ENCODE measurements around the gene ATG16L2. TPM values are rescaled to one million over a fixed set of nuclear protein-coding genes. Genes with fewer than 3 reads are reported as not detected.
A peak's percentile ranks its signal among the peaks of the same experiment; 100 is the strongest.

ATG16L2 gene
- total RNA-seq, 4 donors from 2014 or later, result 50.2 to 206 (median 85.3) TPM

DNA sequence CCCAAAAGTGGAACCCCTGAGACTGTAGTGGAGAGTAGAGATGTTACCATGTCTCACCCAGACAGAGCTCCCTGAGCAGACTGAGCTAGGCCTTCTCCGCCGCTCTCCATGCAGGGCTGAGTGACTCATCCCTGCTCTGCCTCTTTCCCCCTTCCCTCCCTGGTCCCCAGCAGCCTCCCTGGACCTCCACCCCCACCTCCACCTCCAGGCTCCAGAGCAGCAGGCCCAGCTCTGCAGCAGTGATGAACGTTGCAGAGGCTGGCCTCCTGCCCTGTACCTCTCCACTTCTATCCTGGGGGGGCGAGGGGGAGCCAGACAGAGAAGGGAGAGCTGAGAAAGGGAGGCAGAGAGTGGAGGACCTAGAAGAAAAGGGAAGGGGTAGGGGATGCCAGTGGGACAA, 42.7 kb upstream of the ATG16L2 start:
- in situ Hi-C loops (cut with MboI; ENCODE audit: low pct_ligation_motif_present in 1 of 4, low pct_unique_long_range_greater_than_20kb in 1 of 4, low sequenced_read_pairs in 3 of 4) (no loop called here), intact Hi-C loops (cut with DNase I; ENCODE audit: low total_unique reads) (no loop called here)
- Histone ChIP-seq H3K9me3 (no peaks in the 10 kb centered on the region), H3K4me3 (no peak overlapping the region), H3K27me3 (no peaks in the 10 kb centered on the region), H3K36me3 (no peaks in the 10 kb centered on the region), H3K27ac (no peak overlapping the region), H3K4me1 (peaks cover 8 to 47% (median 32%) of the 10 kb centered on the region in 4 donors)
- TF ChIP-seq, protein P1, sequence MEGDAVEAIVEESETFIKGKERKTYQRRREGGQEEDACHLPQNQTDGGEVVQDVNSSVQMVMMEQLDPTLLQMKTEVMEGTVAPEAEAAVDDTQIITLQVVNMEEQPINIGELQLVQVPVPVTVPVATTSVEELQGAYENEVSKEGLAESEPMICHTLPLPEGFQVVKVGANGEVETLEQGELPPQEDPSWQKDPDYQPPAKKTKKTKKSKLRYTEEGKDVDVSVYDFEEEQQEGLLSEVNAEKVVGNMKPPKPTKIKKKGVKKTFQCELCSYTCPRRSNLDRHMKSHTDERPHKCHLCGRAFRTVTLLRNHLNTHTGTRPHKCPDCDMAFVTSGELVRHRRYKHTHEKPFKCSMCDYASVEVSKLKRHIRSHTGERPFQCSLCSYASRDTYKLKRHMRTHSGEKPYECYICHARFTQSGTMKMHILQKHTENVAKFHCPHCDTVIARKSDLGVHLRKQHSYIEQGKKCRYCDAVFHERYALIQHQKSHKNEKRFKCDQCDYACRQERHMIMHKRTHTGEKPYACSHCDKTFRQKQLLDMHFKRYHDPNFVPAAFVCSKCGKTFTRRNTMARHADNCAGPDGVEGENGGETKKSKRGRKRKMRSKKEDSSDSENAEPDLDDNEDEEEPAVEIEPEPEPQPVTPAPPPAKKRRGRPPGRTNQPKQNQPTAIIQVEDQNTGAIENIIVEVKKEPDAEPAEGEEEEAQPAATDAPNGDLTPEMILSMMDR (IDR thresholded peaks at IDR 0.05), result no peak
- TF ChIP-seq POLR2A (IDR thresholded peaks at IDR 0.05), result no peak
- no peak for TF ChIP-seq EP300 (IDR thresholded peaks at IDR 0.05; ENCODE audit: low read depth)
- TF ChIP-seq POLR2AphosphoS5 (IDR thresholded peaks at IDR 0.05), result no peak
- DNase-seq, result no peak
- WGBS, 2 donors (ENCODE audit: low coverage in 1 of 2), result 20 to 67% methylated on average over 1 to 4 of the region's 4 CpGs

DNA sequence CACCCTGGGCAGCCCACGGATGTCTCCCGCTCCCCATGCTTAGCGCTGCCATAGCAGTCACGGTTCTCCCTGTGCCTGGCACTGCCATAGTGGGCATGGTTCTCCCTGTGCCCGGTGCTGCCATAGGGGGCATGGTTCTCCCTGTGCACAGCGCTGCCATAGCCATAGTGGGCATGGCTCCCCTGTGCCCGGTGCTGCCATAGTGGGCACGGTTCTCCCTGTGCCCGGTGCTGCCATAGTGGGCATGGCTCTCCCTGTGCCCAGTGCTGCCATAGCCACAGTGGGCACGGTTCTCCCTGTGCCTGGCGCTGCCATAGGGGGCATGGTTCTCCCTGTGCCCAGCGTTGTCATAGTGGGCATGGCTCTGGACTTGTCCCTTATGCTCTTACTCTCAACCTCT, 42.2 kb upstream of the ATG16L2 start:
- in situ Hi-C loops (cut with MboI; ENCODE audit: low pct_ligation_motif_present in 1 of 4, low pct_unique_long_range_greater_than_20kb in 1 of 4, low sequenced_read_pairs in 3 of 4) (no loop called here), intact Hi-C loops (cut with DNase I; ENCODE audit: low total_unique reads) (no loop called here)
- no peak overlapping the region for H3K4me3 ChIP-seq
- no peak for TF ChIP-seq EP300 (IDR thresholded peaks at IDR 0.05; ENCODE audit: low read depth)
- TF ChIP-seq, protein P1 (IDR thresholded peaks at IDR 0.05), result no peak
- TF ChIP-seq POLR2A (IDR thresholded peaks at IDR 0.05), result no peak
- no peak for TF ChIP-seq POLR2AphosphoS5 (IDR thresholded peaks at IDR 0.05)
- H3K27me3 ChIP-seq, result no peaks in the 10 kb centered on the region
- no peaks in the 10 kb centered on the region for H3K36me3 ChIP-seq
- no peak overlapping the region for H3K27ac ChIP-seq
- no peaks in the 10 kb centered on the region for H3K9me3 ChIP-seq
- H3K4me1 ChIP-seq, result peaks cover 14 to 52% (median 38%) of the 10 kb centered on the region in 4 donors
- 83% methylated on average over 12 of the region's 12 CpGs; no CpG with 5 or more reads in 1 of the 2 donors for WGBS, 2 donors (ENCODE audit: low coverage in 1 of 2)
- DNase-seq, result no peak

DNA sequence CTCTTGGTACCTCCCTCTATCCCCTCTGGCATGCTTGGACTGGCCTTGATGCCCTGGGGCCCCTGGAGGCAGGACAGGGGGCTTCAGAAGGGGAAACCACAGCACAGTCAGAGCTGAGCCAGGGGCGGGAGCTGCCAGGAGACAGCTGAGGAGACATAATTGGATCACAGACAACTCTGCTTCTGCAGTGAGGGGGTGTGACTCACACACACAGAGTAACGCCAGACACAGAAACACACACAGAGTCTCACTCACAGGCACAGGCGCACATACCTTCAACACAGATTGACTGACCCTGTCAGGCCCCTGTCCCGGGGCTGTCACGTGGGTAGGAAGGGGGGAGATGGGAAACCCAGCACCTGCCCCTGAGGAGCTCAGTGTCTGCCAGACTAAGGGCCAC, 40.9 kb upstream of the ATG16L2 start:
- Histone ChIP-seq H3K9me3 (no peaks in the 10 kb centered on the region), H3K27me3 (no peaks in the 10 kb centered on the region), H3K27ac (peak overlapping the region in 3 of 4 donors; percentile 6 to 93 (median 45)), H3K4me3 (no peak overlapping the region), H3K36me3 (no peaks in the 10 kb centered on the region), H3K4me1 (peaks cover 26 to 64% (median 50%) of the 10 kb centered on the region in 4 donors)
- DNase-seq, result no peak
- WGBS, 2 donors (ENCODE audit: low coverage in 1 of 2), result 46 to 50% methylated on average over 1 to 5 of the region's 5 CpGs
- intact Hi-C loops (cut with DNase I; ENCODE audit: low total_unique reads) (no loop called here), in situ Hi-C loops (cut with MboI; ENCODE audit: low pct_ligation_motif_present in 1 of 4, low pct_unique_long_range_greater_than_20kb in 1 of 4, low sequenced_read_pairs in 3 of 4) (no loop called here)
- TF ChIP-seq POLR2A (IDR thresholded peaks at IDR 0.05) (no peak), POLR2AphosphoS5 (IDR thresholded peaks at IDR 0.05) (no peak), EP300 (IDR thresholded peaks at IDR 0.05; ENCODE audit: low read depth) (no peak)
- TF ChIP-seq, protein P1 (IDR thresholded peaks at IDR 0.05), result no peak

DNA sequence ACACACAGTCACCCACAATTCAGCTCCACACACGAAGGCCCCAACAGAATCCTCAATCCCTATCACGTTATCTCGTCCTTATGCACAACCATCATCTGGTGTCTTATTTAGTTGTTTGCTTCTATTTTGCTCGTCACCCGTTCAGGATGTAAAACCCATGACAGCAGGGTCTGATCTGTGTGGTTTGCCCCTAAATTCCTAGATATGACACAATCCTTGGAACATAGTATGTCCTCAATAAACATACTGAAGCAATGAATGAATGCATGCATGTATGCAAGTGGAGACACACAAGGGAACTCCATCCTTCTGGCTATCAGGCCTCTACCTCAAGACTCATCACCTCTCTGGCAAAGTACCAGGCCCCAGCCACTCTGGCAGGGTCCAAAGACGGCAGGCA, 40.5 kb upstream of the ATG16L2 start:
- in situ Hi-C loops (cut with MboI; ENCODE audit: low pct_ligation_motif_present in 1 of 4, low pct_unique_long_range_greater_than_20kb in 1 of 4, low sequenced_read_pairs in 3 of 4) (no loop called here), intact Hi-C loops (cut with DNase I; ENCODE audit: low total_unique reads) (no loop called here)
- peak; percentile 8 for DNase-seq
- Histone ChIP-seq H3K27ac (peak overlapping the region in 3 of 4 donors; percentile 6 to 93 (median 45)), H3K27me3 (no peaks in the 10 kb centered on the region), H3K4me3 (no peak overlapping the region), H3K36me3 (no peaks in the 10 kb centered on the region), H3K9me3 (no peaks in the 10 kb centered on the region), H3K4me1 (peaks cover 30 to 69% (median 54%) of the 10 kb centered on the region in 4 donors)
- WGBS, 2 donors (ENCODE audit: low coverage in 1 of 2), result 53 to 64% methylated on average over 5 to 6 of the region's 6 CpGs
- TF ChIP-seq POLR2AphosphoS5 (IDR thresholded peaks at IDR 0.05), result no peak
- no peak for TF ChIP-seq POLR2A (IDR thresholded peaks at IDR 0.05)
- TF ChIP-seq, protein P1 (IDR thresholded peaks at IDR 0.05), result no peak
- no peak for TF ChIP-seq EP300 (IDR thresholded peaks at IDR 0.05; ENCODE audit: low read depth)
